GM23338 (cell line): ENCODE results near the gene OTUB2. TPM values are rescaled to one million over a fixed set of nuclear protein-coding genes. Genes with fewer than 3 reads are reported as not detected.

Source experiments
- ATAC-seq: fragments of 200-7000 bp; cut with Tn5 transposase; 3 replicates; pipeline ENCODE4 v1.9.1; 2020
- DNase-seq: peaks from one replicate; pipeline ENCODE4 v3.0.0-alpha.2; 2015; ENCODE audit warnings: low spot score
- H2AFZ ChIP-seq: fragments of 200-600 bp; sonication (generic); 2 replicates; pipeline ENCODE4 v1.8.0; 2016; ENCODE audit warnings: antibody characterized with exemption, mild to moderate bottlenecking, moderate library complexity
- H3F3A ChIP-seq: fragments of 200-600 bp; sonication (generic); replicated peaks from 2 replicates; pipeline ENCODE4 v1.8.0; 2017; ENCODE audit warnings: antibody characterized with exemption, mixed run types, low read depth
- H3K27ac ChIP-seq: fragments of 200-600 bp; sonication (generic); 2 replicates; pipeline ENCODE4 v1.6.1; 2016; ENCODE audit warnings: low read depth
- H3K27me3 ChIP-seq: fragments of 200-600 bp; sonication (generic); 2 replicates; pipeline ENCODE4 v1.8.0; 2016; ENCODE audit warnings: mild to moderate bottlenecking, mixed run types, moderate library complexity; ENCODE audit not compliant: insufficient read depth
- H3K36me3 ChIP-seq: fragments of 200-600 bp; sonication (generic); 2 replicates; pipeline ENCODE4 v1.8.0; 2016; ENCODE audit warnings: mild to moderate bottlenecking; ENCODE audit not compliant: insufficient read depth
- H3K4me1 ChIP-seq: fragments of 200-600 bp; sonication (generic); 2 replicates; pipeline ENCODE4 v1.8.0; 2016; ENCODE audit warnings: mild to moderate bottlenecking, moderate library complexity; ENCODE audit not compliant: insufficient read depth
- H3K4me2 ChIP-seq: fragments of 200-600 bp; sonication (generic); 2 replicates; pipeline ENCODE4 v1.7.1; 2017; ENCODE audit warnings: mixed run types
- H3K4me3 ChIP-seq: fragments of 200-600 bp; sonication (generic); 2 replicates; pipeline ENCODE4 v1.6.1; 2016; ENCODE audit warnings: mixed run types
- H3K79me2 ChIP-seq: fragments of 200-600 bp; sonication (generic); replicated peaks from 2 replicates; pipeline ENCODE4 v1.8.0; 2017; ENCODE audit warnings: mild to moderate bottlenecking; ENCODE audit not compliant: insufficient read depth
- H3K9me2 ChIP-seq: fragments of 200-600 bp; sonication (generic); 2 replicates; pipeline ENCODE4 v1.8.0; 2017; ENCODE audit not compliant: insufficient read depth
- H4K20me1 ChIP-seq: fragments of 200-600 bp; sonication (generic); replicated peaks from 2 replicates; pipeline ENCODE4 v1.8.0; 2017; ENCODE audit warnings: mild to moderate bottlenecking; ENCODE audit not compliant: insufficient read depth
- H3K27ac Mint-ChIP-seq: 2 replicates; pipeline ENCODE4 v1.8.0; 2020; ENCODE audit warnings: inconsistent platforms, mild to moderate bottlenecking, moderate library complexity, mixed read lengths
- H3K27me3 Mint-ChIP-seq: 3 replicates; pipeline ENCODE4 v1.8.0; 2022; ENCODE audit warnings: low read depth, mild to moderate bottlenecking, moderate library complexity, mixed read lengths, inconsistent platforms; ENCODE audit not compliant: insufficient read depth, poor library complexity
- H3K36me3 Mint-ChIP-seq: 3 replicates; pipeline ENCODE4 v1.8.0; 2021; ENCODE audit warnings: low read depth, mild to moderate bottlenecking, inconsistent platforms, moderate library complexity, mixed read lengths
- H3K4me1 Mint-ChIP-seq: 3 replicates; pipeline ENCODE4 v1.8.0; 2020; ENCODE audit warnings: mild to moderate bottlenecking, inconsistent platforms, mixed read lengths
- H3K4me3 Mint-ChIP-seq: 3 replicates; pipeline ENCODE4 v1.8.0; 2021; ENCODE audit warnings: moderate library complexity, mild to moderate bottlenecking, inconsistent platforms, mixed read lengths
- H3K9me3 Mint-ChIP-seq: 3 replicates; pipeline ENCODE4 v1.8.0; 2020; ENCODE audit warnings: moderate library complexity, mild to moderate bottlenecking, inconsistent platforms, mixed read lengths
- CREB1 ChIP-seq: fragments of 250-450 bp; sonication (Bioruptor Pico); IDR thresholded peaks from 2 replicates; pipeline ENCODE4 v1.5.0; 2020; ENCODE audit warnings: low read depth, mild to moderate bottlenecking, moderate library complexity
- ETS1 ChIP-seq: IDR thresholded peaks from 2 replicates; pipeline ENCODE4 v1.6.1; 2016; ENCODE audit warnings: antibody characterized with exemption
- EZH2 ChIP-seq: fragments of 200-600 bp; sonication (generic); IDR thresholded peaks from one replicate; pipeline ENCODE4 v1.8.0; 2017; ENCODE audit warnings: antibody characterized with exemption, mild to moderate bottlenecking, low read depth; ENCODE audit not compliant: unreplicated experiment
- EZH2phosphoT487 ChIP-seq: fragments of 200-600 bp; sonication (generic); IDR thresholded peaks from one replicate; pipeline ENCODE4 v1.8.1; 2018; ENCODE audit warnings: antibody characterized with exemption; ENCODE audit not compliant: unreplicated experiment
- JUNB ChIP-seq: IDR thresholded peaks from one replicate; pipeline ENCODE4 v1.6.1; 2016; ENCODE audit warnings: antibody characterized with exemption; ENCODE audit not compliant: unreplicated experiment
- POLR2AphosphoS5 ChIP-seq: IDR thresholded peaks from 2 replicates; pipeline ENCODE4 v1.6.1; 2016; ENCODE audit warnings: antibody characterized with exemption, low read depth
- ZNF114 ChIP-seq: fragments of 250-450 bp; sonication (Bioruptor Pico); IDR thresholded peaks from 2 replicates; pipeline ENCODE4 v1.5.0; 2020; ENCODE audit warnings: mild to moderate bottlenecking, moderate library complexity
- ZNF331 ChIP-seq: fragments of 250-450 bp; sonication (Bioruptor Pico); IDR thresholded peaks from 2 replicates; pipeline ENCODE4 v1.5.0; 2020; ENCODE audit warnings: low read depth, mild to moderate bottlenecking, moderate library complexity
- ZNF462 ChIP-seq: fragments of 250-450 bp; sonication (Bioruptor Pico); IDR thresholded peaks from 2 replicates; pipeline ENCODE4 v1.5.0; 2020; ENCODE audit warnings: mild to moderate bottlenecking, moderate library complexity
- polyA plus RNA-seq: library from polyadenylated mRNA; unstranded; fragments of >200 nt; fragmentation: Nextera tagmentation; extraction: Ambion mirVana; gene quantifications from 2 replicates; pipeline ENCODE4 v1.2.1, GENCODE V29; 2016
- total RNA-seq: library from RNA; depleted of rRNA; stranded (reverse); fragments of >200 nt; shearing (Covaris generic); gene quantifications from 2 replicates; pipeline ENCODE4 v1.2.3, GENCODE V29; 2014
- TF ChIP-seq, protein P1 (sequence below), 2 experiments: fragments of 200-600 bp in 1 of 2; sonication (generic) in 1 of 2; conservative IDR thresholded peaks; 2 replicates each; pipeline versions ENCODE4 v1.5.1 to v1.6.1; 2016 to 2017; ENCODE audit warnings: antibody characterized with exemption in 2 of 2, low read depth in 2 of 2, mild to moderate bottlenecking in 2 of 2, moderate library complexity in 1 of 2

OTUB2 gene
- total and polyA plus RNA-seq, 2 experiments from 2014 or later = 2.1 to 4.1 TPM

DNA sequence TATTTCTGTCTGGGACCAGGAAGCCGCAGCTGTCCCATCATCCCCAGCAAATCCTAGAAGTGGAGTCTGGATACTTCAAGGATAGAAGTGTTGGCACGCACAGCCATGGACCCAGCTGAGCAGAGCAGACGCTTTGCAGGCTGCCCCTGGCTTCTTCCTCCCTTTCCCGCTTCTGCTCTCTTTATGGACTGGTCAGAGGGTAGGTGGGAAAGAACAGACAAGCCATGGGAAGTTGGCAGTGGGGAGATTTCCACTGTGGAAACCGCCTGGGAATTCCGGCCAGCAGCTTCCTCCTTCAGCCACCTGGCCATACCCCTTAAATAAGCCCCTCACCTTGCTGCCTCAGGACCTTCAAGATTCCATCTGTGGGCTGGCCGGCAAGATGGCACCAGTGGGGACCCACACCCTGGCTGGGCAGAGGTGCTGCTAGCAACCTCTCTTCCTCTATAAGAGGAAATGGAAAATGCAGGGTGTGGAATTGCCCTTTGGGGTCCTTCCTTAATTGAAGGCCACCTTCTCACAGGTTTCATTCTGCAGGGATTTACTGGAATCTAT, 20.6 kb downstream of the OTUB2 start:
- Histone ChIP-seq H2AFZ (no peak overlapping the region), H3K36me3 (peaks cover 15% of the 10 kb centered on the region), H3K79me2 (no peaks in the 10 kb centered on the region), H3K9me2 (no peaks in the 10 kb centered on the region), H3K27me3 (no peaks in the 10 kb centered on the region), H3K4me3 (no peak overlapping the region), H4K20me1 (peaks cover 3% of the 10 kb centered on the region), H3F3A (no peaks in the 10 kb centered on the region), H3K4me1 (no peaks in the 10 kb centered on the region), H3K27ac (no peak overlapping the region), H3K4me2 (no peak overlapping the region)
- no peak overlapping the region for H3K4me3 Mint-ChIP-seq
- peaks cover 52% of the 10 kb centered on the region for H3K36me3 Mint-ChIP-seq
- H3K27me3 Mint-ChIP-seq = peaks cover 12% of the 10 kb centered on the region
- no peak for TF ChIP-seq CREB1 (CRISPR knock-in tag)
- no peak for TF ChIP-seq ZNF331
- TF ChIP-seq ZNF114 = no peak
- TF ChIP-seq EZH2phosphoT487 = no peak
- no peak for TF ChIP-seq JUNB
- no peak overlapping the region for H3K27ac Mint-ChIP-seq
- H3K9me3 Mint-ChIP-seq = no peaks in the 10 kb centered on the region
- no peaks in the 10 kb centered on the region; the same call in 2 of the 3 replicates for H3K4me1 Mint-ChIP-seq
- DNase-seq (no peak), ATAC-seq (no peak)

GRCh38 chr14:94047581-94047980, 21.4 kb downstream of the OTUB2 start:
- no peak overlapping the region for H3K4me2 ChIP-seq
- no peaks in the 10 kb centered on the region for H3K4me1 ChIP-seq
- H3K36me3 Mint-ChIP-seq = peaks cover 60% of the 10 kb centered on the region
- H3K27ac ChIP-seq = no peak overlapping the region
- H3K4me3 Mint-ChIP-seq = no peak overlapping the region
- TF ChIP-seq, protein P1, sequence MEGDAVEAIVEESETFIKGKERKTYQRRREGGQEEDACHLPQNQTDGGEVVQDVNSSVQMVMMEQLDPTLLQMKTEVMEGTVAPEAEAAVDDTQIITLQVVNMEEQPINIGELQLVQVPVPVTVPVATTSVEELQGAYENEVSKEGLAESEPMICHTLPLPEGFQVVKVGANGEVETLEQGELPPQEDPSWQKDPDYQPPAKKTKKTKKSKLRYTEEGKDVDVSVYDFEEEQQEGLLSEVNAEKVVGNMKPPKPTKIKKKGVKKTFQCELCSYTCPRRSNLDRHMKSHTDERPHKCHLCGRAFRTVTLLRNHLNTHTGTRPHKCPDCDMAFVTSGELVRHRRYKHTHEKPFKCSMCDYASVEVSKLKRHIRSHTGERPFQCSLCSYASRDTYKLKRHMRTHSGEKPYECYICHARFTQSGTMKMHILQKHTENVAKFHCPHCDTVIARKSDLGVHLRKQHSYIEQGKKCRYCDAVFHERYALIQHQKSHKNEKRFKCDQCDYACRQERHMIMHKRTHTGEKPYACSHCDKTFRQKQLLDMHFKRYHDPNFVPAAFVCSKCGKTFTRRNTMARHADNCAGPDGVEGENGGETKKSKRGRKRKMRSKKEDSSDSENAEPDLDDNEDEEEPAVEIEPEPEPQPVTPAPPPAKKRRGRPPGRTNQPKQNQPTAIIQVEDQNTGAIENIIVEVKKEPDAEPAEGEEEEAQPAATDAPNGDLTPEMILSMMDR (conservative IDR thresholded peaks at IDR 0.05; ENCODE audit: low read depth in 2 of 2) = no peak
- TF ChIP-seq EZH2 = no peak
- TF ChIP-seq ZNF462 (CRISPR knock-in tag) = no peak
- TF ChIP-seq POLR2AphosphoS5 = no peak
- TF ChIP-seq ZNF331 = no peak
- no peak for TF ChIP-seq ZNF114
- TF ChIP-seq ETS1 = no peak
- peaks cover 6% of the 10 kb centered on the region; the same call in 2 of the 3 replicates for H3K4me1 Mint-ChIP-seq
- H3K79me2 ChIP-seq = no peaks in the 10 kb centered on the region
- no peaks in the 10 kb centered on the region for H3K9me3 Mint-ChIP-seq
- no peak overlapping the region for H3K27ac Mint-ChIP-seq
- no peak overlapping the region for H3K4me3 ChIP-seq
- H3F3A ChIP-seq = no peaks in the 10 kb centered on the region
- H3K9me2 ChIP-seq = no peaks in the 10 kb centered on the region
- H2AFZ ChIP-seq = no peak overlapping the region
- H4K20me1 ChIP-seq = peaks cover 3% of the 10 kb centered on the region
- peaks cover 19% of the 10 kb centered on the region for H3K36me3 ChIP-seq
- H3K27me3 Mint-ChIP-seq = peaks cover 12% of the 10 kb centered on the region
- DNase-seq = no peak
- no peaks in the 10 kb centered on the region for H3K27me3 ChIP-seq
- ATAC-seq = no peak
